Measurements from ENCODE around the gene ZNF580. TPM values are rescaled to one million over a fixed set of nuclear protein-coding genes. Genes with fewer than 3 reads are reported as not detected.

Gene ZNF580
- total RNA-seq, 1 donor from 2014 or later, result 10.8 TPM

DNA sequence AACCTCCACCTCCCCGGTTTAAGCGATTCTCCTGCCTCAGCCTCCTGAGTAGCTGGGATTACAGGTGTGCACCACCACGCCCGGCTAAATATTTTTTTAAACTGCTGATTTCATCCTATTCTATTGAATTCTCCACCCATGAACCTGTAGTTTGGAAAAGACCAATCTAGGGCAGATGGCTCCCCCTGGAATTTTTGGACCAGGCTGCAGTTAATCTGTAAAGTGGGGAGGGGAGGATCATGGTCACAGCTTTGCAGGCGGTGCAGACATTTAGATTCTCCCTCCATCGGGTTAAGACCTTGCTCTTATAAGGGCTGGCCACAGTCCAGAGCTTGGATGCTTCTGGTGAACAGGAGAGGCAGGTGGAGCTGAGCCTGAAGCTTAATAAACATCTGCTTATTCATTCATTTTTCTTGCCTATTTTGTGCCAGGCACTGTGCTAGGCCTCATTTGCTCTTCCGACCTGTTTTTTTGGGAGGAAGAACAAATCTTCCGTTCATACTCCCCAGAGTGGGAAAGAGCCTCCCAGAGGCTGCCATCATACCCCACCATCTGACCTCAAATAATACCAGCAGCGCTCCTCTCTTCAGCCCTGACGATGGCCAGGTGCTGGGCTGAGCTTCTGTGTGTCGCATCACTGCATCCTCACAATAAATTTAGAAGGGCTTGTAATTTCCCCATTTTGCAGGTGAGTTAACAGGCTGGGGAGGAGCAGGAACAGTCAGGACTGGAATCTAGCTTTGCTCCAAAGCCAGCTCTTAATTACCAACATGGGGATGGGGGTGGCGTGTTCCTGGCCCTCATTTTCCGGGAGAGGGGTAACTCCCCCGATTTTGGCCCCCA is 6.3 kb downstream of the ZNF580 start:
- H3K4me3 ChIP-seq (ENCODE audit: low read depth, low read length), result peak overlapping the region; percentile 88

DNA sequence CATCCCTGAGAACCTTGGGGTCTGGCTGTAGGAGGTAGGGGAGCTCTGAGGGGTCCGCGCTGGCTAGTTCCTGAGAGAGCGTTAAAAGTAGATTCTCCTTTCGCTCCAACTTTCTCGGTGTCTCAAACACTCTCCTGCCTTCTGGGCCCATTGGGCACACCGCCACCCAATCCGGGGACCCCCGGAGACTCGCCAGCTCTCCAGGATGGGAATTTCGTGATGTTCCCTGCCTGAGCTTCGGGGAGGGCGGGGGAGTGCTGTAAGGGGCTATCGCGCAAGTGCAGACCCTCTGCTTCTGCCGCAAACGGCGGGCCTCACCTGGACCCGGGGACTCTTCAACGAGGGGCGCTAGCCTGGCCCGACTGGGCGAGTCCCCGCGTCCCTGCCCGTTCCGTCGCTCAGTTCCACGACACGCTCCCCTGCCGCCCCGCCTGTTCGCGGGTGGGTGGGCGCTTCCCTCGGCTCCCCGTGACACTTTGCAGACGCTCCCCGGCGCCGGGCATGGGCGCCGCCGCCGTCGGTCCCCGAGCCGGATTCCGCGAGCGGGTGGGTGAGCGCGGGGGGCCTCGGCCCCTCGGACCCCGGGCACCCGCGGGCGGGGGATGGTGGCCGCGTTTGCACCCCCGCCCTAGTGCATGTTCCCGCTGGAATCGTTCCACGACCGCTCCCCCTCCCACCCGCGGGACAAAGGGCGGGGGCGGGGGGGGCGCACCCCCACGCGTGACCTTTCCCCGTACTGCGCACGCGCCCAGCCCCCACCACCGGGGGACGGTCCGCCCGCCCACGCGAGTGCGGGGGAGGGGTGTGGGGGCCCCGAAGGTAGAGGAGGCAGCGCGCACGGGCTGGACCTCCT is 7.2 kb downstream of the ZNF580 start, which contains the start of gene CCDC106:
Gene CCDC106, plus strand, starts transcription at position 481 of the 853 bp plus-strand sequence. CDS start 835 bp downstream, outside the sequence.
- H3K4me3 ChIP-seq (ENCODE audit: low read depth, low read length), result peak within 1 kb of the TSS; percentile 88
- TF ChIP-seq, protein P1, sequence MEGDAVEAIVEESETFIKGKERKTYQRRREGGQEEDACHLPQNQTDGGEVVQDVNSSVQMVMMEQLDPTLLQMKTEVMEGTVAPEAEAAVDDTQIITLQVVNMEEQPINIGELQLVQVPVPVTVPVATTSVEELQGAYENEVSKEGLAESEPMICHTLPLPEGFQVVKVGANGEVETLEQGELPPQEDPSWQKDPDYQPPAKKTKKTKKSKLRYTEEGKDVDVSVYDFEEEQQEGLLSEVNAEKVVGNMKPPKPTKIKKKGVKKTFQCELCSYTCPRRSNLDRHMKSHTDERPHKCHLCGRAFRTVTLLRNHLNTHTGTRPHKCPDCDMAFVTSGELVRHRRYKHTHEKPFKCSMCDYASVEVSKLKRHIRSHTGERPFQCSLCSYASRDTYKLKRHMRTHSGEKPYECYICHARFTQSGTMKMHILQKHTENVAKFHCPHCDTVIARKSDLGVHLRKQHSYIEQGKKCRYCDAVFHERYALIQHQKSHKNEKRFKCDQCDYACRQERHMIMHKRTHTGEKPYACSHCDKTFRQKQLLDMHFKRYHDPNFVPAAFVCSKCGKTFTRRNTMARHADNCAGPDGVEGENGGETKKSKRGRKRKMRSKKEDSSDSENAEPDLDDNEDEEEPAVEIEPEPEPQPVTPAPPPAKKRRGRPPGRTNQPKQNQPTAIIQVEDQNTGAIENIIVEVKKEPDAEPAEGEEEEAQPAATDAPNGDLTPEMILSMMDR (conservative IDR thresholded peaks at IDR 0.05; ENCODE audit: low read depth, low read length), result no peak
- DNase-seq (ENCODE audit: low read depth), result no peak

More for the DNA sequence above, 6.3 kb downstream of the ZNF580 start:
- TF ChIP-seq, protein P1 (conservative IDR thresholded peaks at IDR 0.05; ENCODE audit: low read depth, low read length), result no peak
- no peak for DNase-seq (ENCODE audit: low read depth)

DNA sequence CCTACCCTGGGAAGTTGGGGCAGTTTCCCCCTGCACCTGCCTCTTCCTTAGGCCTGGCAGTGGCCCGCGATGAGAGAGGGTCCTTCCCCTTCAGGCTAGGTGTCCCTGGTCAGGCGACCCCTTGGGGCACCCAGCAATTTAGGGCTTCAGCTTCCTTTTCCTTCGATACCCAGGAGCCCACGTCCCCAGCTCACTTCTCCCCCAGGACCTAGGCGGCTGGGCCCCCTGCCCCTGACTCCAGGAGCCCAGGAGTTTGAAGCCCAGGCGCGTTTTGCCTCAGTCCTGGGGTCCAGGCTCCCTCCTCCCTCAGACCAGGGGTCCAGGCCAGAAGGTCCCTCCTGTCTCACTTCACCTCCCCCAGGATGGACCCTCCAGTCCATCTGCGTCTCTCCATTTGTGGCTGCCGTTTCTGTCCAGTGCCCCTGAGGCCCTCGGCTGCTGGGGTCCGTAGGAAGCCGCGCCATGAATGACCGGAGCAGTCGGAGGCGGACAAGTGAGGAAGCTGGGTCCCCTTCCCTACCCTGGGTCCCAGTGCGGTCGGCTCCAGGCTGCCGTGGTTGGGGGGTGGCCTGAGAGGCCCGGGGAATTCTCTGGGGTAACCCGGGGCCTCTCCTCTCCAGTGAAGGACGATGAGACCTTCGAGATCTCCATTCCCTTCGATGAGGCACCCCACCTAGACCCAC is 7.9 kb downstream of the ZNF580 start:
- TF ChIP-seq, protein P1 (conservative IDR thresholded peaks at IDR 0.05; ENCODE audit: low read depth, low read length), result no peak
- no peak for DNase-seq (ENCODE audit: low read depth)
- H3K4me3 ChIP-seq (ENCODE audit: low read depth, low read length), result peak overlapping the region; percentile 88

DNA sequence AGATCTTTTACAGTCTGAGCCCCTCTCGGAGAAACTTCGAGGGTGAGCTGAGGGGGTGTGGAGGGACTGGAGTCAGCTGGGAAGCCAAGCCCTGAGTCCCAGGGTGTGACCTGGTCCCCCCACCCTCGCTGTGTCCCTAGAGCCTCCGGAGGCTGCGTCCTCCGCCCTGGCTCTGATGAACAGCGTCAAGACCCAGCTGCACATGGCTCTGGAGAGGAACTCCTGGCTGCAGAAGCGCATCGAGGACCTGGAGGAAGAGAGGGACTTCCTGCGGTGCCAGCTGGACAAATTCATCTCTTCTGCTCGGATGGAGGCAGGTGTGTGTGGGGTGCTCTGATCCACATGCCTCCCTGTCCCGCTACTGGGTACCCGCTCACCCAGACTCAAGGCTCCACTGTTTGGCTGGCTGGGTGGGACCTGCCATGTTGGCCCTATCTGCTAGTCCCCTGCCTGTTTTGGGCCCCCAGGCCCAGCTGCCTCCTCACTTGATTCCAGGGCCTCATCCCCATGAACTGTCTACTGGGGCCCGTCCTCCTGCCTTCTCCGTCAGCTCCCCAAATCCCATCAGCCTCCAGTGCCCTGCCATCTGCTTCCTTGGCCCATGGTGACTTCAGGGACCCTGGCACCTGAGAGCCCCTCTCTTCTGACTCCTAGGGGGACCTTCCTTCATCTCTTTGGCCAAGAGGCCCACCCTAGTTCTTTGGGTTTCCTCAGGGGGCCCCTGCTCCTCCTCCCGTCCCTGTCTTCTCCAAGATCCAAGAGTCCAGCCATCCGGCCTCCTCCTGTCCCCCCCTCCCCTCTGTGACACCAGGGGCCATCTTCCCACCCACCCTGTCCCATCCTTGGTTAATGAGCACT is 8.7 kb downstream of the ZNF580 start:
- peak overlapping the region; percentile 88 for H3K4me3 ChIP-seq (ENCODE audit: low read depth, low read length)
- TF ChIP-seq, protein P1 (conservative IDR thresholded peaks at IDR 0.05; ENCODE audit: low read depth, low read length), result no peak
- DNase-seq (ENCODE audit: low read depth), result no peak

DNA sequence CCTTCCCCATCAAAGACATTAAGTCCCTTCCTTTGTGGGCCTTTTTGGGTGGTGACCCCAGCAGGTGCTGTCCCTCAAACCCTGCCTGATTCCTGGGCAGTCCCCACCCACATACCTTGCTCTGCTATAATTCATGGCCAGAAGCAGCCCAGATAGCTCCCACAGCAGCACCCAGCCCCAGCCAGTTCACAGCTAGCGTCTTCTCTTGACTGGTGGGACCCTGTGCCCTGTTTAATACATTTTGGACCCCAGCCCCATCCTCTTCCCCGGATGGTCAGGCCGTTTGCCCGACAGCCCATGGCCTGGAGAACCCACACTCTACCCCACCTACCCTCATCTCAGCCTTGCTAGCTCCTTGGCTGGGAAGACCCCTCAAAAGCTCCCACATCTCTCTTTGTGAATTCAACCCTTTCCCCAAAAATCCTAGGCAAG is 9.3 kb downstream of the ZNF580 start:
- DNase-seq (ENCODE audit: low read depth), result no peak
- TF ChIP-seq, protein P1 (conservative IDR thresholded peaks at IDR 0.05; ENCODE audit: low read depth, low read length), result no peak
- H3K4me3 ChIP-seq (ENCODE audit: low read depth, low read length), result no peak overlapping the region
